Left lobe of liver (tissue), 2 donors: Measurements from ENCODE around the gene CHERP. TPM values are rescaled to one million over a fixed set of nuclear protein-coding genes. Genes with fewer than 3 reads are reported as not detected.
"Not testable (repeated sequence)": the region's sequence is repeated elsewhere in the genome, so short reads cannot be mapped to it uniquely, and the experiment has no call there.

Experiments used
- ATAC-seq: fragments of 200-7000 bp; cut with Tn5 transposase; one replicate; pipeline ENCODE4 v1.9.1; 2020; ENCODE audit warnings: mild to moderate bottlenecking, moderate library complexity
- DNase-seq: peaks from one replicate; pipeline ENCODE4 v3.0.0-alpha.2; 2020; ENCODE audit warnings: low spot score
- total RNA-seq: library from RNA; stranded (reverse); gene quantifications from one replicate; pipeline ENCODE4 v1.2.1, GENCODE V29; 2021
- donor health status: DM: no; HTN: no; CAD: no; lungs with moderate emphysema.
- donor health status: DM: no; HTN: yes; CAD: no.

The CHERP gene
- total RNA-seq, 1 donor from 2014 or later: 27.2 TPM

DNA sequence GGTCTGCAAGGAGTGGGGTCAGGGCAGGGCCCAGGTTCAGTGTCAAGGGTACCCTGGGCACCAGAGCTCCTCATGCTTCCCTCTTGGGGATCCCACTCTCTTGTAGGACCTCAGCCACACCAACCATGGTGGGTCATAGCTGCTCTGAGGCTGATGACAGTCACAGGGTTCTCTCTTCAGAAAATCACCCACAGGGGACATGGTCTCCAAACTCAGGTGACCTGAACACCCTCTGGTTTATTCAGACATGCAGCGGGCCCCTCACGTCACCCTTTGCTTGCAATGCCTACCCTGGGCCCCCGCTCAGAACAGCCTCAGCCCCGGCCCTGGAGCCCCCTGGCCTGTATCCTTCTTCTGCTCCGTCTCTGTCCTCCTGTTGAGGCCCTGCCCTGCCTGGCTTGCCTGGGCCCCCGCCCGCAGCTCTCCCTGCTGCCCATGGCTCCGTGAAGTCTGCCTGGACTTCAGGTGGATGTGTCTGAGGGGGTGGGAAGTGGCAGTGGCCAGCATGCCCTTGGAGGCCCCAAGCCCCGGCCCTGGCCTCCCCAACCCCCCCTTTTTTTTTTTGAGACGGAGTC, 20.4 kb downstream of the CHERP start:
- ATAC-seq: no peak

DNA sequence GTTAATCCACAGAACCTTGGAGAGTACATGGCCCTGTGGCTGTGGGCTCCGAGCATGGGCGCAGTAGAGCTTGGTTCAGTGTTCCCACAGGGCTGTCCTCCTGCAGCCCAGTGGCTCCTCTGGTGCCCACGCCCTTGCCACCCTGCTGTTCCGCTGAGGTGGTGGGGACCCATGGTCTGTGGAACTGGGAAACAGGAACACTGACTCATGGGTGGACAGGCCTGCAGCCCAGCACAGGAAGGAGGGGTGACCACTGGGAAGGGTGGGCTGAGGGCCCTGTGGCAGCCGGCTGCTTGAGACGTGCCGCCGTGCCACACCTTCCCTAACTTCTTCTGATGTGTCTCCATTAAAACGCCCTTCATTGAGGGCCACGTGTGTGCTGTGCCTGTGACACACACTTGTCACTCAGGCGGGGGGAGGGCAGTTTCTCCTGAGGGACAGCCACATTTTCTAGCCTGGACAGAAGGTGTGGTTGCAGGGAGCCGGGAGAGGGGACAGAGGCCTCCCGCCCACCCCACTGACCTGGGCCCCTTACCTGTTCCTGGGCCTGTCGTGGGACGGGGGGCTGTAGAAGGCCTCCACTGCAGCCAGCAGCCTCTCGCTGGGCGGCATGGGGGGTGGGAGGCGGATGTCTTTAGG, 21.1 kb downstream of the CHERP start:
- DNase-seq (no peak), ATAC-seq (no peak)

More for the DNA sequence above, 20.4 kb downstream of the CHERP start:
- no peak for DNase-seq

DNA sequence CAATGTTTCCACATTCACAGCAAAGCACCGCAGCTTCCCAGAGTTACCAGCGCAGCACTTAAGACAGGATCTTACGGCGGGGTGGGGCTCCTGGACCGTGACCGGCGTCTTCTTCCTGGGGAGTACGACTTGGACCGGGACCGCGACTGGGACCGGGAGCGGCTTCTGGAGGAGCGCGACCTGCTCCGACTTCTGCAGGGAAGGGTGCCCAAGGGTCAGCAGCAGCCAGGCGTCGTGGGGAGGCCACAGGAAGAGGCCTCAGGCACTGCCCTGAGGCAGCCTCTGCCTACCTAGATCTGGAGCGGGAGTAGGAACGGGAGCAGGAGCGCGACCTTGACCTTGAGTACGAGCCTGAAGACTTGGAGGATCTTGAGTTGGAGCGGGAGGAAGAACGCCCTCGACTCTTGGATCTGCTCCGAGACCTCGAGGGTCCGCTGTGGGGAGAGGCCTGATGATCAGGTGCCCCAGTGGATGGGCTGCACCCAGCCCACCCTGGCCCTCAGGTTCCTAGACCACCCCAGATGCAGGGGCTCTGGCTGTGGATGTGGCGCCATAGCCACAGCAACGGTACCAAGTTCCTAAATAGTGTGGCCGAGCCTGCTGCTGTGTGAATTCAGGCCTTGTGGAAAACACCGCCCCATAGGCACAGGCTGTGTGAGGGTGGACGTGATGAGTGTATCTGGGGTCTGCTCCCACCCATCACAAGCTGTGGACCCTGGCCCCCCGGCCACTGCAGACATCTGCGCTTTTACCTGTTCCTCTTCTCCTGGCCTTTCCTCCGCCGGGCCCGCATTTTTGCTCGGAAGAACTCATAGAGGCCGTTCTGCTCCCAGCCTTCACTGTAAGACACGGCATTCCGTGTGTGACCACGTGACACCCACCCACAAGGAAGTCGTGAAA, 21.9 kb downstream of the CHERP start:
- peak; percentile 45 for DNase-seq
- no peak for ATAC-seq

DNA sequence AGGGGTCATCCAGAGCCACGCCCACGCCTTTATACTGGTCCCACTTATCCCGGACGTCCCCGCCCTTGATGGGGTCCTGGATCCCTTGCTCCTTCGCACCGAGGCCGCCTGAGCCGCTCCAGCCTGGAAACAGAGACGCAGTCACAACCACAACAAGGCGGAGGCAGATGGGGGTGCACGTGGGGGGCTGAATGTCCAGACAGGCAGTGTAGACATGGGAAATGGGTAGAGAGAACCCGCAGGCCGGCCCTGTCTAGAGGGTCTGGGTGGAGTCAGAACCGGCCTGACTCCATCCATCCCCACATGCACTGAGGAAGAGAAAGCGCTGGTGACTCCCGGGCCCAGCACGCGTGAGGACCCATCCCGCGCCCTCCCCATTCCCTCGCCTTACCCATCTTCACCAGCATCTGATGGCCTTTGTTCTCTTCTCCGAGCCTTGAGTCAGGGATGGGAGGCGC, 23.0 kb downstream of the CHERP start:
- ATAC-seq (no peak), DNase-seq (peak; percentile 46)

DNA sequence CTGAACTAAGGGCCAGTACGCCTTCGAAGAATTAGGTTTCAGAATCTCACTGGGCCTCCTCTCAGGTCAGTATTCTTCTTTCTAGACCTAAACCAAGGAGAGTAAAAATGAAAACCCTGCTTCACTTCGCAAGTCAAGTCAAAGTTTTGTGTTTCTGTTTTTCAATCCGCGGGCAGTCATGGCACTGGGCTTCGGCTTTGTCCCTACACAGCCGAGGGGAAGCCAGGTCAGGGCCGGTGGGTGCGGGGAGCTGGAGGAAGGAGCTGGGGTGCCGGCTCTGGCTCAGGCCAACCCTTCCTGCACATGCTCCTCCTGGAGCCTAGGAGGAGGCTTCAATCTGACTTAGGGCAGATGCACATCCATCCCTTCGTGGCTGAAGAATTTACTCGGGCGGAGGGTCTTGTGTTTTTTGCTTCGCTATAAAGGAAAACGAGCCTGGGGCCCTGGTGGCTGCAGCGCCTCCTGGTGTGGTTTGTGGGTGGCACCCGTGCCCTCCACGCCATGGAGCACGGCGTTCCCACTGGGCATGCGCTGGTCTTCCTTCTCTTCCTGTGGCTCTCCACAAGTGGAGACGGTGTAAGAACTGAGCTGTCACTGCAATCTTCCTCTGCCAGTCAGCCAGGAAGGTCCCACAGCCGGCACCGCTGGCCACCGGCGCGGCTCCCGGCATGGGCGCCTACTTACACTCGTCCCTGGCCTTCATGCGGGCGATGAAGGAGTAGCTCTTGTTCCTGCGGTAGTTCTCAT, 23.6 kb downstream of the CHERP start:
- ATAC-seq (no peak), DNase-seq (peak; percentile 46)

DNA sequence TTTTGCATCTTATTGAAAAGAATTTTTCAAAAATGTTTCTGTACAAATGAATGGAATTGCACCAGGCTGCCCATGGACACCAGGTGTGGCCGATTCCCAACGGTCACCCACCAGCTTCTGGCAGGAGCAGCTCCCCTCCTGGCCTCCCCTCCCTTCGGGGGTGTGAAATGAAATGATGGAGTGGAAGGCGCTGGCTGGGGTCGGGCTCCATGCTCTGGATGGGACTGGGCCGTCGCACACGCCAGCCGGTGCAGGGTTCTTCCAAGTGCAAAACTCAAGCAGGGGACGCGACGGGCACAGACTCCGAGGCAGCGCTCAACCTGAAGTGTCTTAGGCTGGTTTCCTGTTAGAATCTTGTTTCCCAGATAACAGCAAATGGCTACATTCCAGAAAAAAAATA, 24.2 kb downstream of the CHERP start:
- DNase-seq: peak; percentile 43
- no peak for ATAC-seq

DNA sequence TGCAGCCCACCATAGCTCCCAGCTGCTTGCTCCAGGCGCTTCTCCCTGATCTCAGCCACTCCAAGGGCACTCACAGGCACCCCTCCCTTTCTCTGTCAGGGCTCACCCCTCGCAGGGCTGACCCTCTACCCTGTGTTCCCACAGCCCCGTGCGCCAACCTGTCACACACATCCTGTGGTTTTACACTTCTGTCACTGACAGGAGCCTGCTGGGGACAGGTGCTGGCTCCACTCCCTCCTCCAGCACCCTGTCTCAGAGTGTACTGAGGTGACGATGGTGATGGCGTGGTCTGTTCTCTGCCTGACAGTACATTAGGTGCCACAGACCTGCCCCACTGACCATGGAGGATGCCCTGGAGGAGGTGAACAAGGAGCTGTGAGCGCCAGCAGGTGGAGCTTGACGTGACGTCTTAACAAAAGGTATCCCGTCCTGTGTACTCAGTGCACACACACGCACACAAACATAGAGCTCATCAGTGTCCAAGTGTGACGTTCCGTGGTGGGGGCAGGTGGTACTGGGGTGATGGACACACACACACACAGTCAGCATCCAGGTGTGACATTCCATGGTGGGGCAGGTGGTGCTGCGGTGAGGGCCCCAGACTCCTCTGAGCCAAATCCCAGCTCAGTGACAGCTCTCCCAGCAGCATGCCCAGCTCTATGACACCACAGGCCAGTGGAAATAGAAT, 25.2 kb downstream of the CHERP start:
- DNase-seq (no peak), ATAC-seq (peak; percentile 27)

DNA sequence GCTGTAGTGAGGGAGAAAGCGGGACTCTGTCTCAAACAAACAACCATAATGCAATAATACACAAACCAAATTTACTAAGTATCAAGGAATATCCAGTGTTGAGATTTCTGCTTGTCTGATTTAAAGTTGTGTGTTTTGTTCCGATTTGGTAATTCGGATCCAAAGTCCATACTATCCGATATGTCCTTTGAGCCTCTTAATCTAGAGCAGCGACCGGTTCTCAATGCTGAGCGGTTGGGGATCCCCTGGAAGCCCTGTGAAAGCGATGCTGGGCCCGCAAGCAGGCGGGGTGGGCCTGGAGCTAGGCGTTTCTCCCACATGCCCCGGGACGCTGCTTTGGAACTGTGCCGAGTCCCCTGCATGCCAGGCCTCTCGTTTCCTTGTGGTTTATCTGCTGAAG, 25.9 kb downstream of the CHERP start:
- ATAC-seq: peak; percentile 77

DNA sequence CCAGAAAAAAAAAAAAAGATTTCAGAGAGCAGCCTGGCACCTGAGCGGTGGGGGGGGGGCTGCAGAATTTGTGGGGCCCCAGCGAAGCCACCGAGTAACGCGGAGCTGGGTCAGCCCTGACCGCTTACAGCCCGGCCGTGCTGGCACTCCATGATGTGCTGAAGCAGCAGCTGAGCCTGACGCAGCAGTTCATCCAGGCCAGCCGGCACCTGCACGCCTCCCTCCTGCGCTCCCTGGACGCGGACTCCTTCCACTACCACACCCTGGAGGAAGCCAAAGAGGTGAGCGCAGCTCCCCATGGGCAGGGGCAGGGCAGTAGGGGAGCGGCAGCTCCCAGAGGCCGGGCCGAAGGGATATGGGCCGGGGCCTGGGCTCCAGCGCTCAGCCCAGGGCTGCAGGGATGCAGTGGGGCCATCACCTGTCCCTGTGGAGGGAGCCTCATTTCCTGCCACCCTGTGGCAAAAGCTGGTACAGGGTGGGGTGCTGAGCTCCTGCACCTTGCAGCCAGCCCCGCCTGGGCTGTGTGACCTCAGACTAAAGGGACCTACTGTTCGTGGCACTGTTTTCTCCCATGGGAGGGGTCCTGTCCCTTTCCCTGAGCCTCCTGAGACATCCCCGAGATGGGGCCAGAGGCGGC, 27.7 kb downstream of the CHERP start:
- ATAC-seq: peak; percentile 10
- DNase-seq: no peak

More for the DNA sequence above, 25.9 kb downstream of the CHERP start:
- DNase-seq: no peak

DNA sequence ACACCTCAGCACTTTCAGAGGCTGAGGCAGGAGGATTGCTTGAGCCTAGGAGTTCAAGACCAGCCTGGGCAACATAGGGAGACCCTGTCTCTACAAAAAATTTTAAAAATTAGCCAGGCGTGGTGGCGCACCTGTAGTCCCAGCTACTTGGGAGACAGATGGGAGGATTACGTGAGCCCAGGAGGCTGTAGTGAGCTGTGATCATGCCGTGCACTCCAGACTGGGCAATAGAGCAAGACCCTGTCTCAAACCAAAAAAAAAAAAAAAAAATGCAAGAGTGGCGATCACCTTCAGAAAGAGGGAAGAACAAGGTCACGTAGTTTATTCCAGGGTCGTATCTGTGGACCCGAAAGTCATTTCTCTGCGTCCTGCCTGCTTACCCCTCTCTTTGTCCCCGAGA, 29.6 kb downstream of the CHERP start:
- not testable (repeated sequence) for DNase-seq, ATAC-seq

DNA sequence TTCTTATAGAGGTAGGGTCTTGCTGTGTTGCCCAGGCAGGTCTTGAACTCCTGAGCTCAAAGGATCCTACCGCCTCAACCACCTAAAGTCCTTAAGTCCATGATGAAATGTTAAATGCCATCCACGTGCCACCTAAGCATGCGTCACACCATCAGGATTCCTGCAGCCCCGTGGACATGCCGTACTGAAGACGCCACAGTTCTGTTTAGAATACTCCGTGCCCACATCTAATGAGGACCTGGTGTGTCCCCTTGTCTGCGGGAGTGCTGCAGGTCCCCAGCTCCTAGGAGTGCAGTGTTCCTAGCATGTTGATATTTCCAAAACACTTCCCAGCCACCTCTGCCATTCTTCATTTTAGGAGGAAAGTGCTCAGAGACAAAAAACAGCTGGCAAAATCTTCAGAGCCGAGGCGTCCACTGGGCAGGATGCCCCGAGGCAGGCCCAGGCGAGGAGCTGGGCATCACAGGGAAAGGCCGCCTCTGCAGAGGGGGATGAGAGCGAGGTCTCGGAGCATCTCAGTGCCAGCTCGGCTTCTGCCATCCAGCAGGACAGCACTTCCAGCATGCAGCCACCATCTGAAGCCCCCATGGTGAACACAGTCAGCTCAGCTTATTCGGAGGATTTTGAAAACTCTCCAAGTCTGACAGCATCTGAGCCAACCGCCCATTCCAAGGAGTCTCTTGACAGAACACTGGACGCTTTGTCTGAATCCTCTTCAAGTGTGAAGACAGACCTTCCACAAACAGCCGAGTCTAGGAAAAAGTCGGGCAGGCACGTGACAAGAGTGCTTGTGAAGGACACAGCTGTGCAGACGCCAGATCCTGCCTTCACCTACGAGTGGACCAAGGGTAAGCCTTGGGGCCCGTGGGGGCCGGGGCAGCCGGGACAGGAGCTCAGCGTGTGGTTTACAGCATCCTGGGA, 32.8 kb downstream of the CHERP start:
- no peak for ATAC-seq
- DNase-seq: no peak

DNA sequence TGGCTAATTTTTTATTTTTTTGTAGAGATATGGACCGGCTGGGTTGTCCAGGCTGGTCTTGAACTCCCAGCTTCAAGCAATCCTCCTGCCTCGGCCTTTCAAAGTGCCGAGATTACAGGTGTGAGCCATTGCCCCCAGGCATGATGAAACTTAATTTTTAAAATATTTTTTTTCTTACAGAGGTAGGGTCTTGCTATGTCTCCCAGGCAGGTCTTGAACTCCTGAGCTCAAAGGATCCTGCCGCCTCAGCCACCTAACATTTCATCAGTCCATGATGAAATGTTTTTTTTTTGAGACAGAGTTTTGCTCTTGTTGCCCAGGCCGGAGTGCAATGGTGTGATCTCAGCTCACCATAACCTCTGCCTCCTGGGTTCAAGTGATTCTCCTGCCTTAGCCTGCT, 33.7 kb downstream of the CHERP start:
- ATAC-seq (no peak), DNase-seq (no peak)

DNA sequence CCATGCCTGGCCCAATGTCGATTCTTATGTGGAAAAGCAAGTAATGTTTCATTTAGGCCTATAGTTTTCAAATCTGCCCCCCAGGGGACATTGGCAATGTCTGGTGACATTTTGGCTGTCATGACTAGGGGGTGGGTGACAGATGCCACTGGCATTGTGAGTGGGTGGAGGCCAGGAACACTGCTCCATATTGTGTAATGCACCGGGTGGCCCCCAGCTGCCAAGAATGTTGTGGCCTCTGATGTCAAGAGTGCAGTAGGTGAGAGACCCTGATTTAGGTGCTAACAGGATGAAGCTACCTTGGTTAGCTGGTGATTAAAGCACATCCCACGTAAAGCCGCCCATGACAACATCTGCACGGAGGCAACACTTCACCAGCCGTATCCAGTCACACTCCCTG, 35.3 kb downstream of the CHERP start:
- DNase-seq (no peak), ATAC-seq (peak; percentile 46)

DNA sequence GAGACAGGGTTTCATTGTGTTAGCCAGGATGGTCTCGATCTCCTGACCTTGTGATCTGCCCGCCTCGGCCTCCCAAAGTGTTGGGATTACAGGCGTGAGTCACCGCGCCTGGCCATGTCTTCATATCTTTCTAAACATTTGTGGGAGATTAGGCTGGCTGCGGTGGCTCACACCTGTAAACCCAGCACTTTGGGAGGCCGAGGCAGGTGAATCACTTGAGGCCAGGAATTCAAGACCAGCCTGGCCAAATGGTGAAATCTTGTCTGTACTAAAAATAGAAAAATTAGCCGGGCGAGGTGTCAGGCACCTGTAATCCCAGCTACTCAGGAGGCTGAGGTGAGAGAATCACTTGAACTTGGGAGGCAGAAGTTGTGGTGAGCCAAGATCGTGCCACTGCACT, 36.1 kb downstream of the CHERP start:
- DNase-seq, ATAC-seq: not testable (repeated sequence)

DNA sequence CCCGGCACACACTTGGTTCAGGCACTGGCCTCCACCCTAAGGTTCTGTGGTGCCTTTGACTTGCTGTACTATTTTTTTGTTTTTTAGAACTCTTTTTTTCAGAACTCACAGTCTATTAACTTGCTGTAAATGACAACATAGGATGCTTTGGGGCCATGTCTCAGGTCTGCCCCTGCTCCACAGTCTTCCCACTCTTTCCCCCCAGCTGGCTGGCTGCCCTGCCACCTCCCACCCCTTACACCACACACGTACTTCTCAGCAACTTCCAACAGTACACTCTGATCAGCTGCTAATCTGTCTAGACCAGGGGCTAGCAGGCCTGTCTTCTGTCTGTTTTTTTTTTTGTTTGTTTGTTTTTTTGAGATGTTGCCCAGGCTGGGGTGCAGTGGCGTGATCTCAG, 38.0 kb downstream of the CHERP start:
- ATAC-seq (no peak), DNase-seq (no peak)

DNA sequence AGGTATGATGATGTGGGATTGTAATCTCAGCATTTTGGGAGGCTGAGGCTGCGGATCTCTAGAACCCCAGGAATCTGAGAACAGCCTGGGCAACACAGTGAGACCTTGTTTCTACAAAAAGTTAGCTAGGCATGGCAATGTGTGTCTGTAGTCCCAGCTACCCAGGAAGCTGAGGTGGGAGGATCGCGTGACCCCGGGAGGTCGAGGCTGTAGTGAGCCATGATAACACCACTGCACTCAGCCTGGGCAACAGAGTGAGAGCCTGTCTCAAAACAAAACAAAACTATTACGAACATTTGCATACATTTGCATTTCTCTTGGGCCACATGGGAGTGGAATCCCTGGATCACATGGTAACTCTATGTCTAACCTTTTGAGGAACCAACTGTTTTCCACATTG, 44.4 kb downstream of the CHERP start:
- ATAC-seq (no peak), DNase-seq (no peak)

DNA sequence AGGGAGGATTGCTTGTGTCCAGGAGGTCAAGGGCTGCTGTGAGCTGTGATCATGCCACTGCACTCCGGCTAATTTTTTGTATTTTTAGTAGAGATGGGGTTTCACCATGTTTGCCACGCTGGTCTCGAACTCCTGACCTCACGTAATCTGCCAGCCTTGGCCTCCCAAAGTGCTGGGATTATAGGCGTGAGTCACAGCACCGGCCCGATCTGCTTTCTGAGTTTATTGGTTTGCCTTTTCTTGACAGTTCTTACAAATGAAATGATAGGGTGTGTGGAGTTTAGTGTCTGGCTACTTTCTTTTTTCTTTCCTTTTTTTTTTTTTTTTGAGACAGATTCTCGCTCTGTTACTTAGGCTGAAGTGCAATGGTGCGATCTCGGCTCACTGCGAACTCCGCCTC, 45.2 kb downstream of the CHERP start:
- DNase-seq: no peak
- ATAC-seq: no peak

DNA sequence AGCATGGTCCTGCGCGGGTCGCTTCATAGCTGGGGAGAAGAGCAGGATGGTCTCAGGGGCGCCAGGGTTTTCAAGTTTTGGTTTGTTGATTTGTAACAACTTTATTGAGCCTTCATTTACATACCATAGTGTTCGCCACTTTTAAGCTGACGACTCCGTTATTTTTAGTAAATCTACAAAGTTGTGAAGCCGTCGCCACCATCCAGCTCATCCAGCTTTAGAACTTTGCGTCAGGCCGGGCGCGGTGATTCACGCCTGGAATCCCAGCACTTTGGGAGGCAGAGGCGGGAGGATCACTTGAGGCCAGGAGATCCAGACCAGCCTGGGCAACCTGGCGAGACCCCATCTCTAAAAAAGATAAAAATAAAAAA, 45.6 kb downstream of the CHERP start:
- ATAC-seq (no peak), DNase-seq (no peak)
